ENCODE measurements around the gene GNPDA1.

Gene GNPDA1

GRCh38 chr5:141957367-141957996, 55.3 kb downstream of the GNPDA1 start:
- no peak for DNase-seq (ENCODE audit: low read depth)

- no peak for DNase-seq (ENCODE audit: low read depth)
Observed at GRCh38 chr5:141954194-141954593, 58.6 kb downstream of the GNPDA1 start.

- DNase-seq (ENCODE audit: low read depth) = no peak
Observed at GRCh38 chr5:141952020-141952419, 60.8 kb downstream of the GNPDA1 start.

- no peak for DNase-seq (ENCODE audit: low read depth)
Observed at GRCh38 chr5:141951332-141951781, 61.5 kb downstream of the GNPDA1 start.

Measured in GM04503 (cell line).